NCI-H1092 (cell line): ENCODE data around the gene KCNMB1.
"Not testable (repeated sequence)": the region's sequence is repeated elsewhere in the genome, so short reads cannot be mapped to it uniquely, and the experiment has no call there.

Source experiments
- DNase-seq: peaks from one replicate; lab custom pipeline; 2025; lab: John Stamatoyannopoulos, UW

The KCNMB1 gene

GRCh38 chr5:170376526-170376925, 12.6 kb downstream of the KCNMB1 start:
- not testable (repeated sequence) for DNase-seq

- no peak for DNase-seq
Measured at GRCh38 chr5:170375283-170375682, 13.9 kb downstream of the KCNMB1 start.

- no peak for DNase-seq
Measured at GRCh38 chr5:170372971-170373370, 16.2 kb downstream of the KCNMB1 start.

- DNase-seq = no peak
Measured at GRCh38 chr5:170368586-170368985, 20.6 kb downstream of the KCNMB1 start.

GRCh38 chr5:170366276-170366675, 22.9 kb downstream of the KCNMB1 start:
- no peak for DNase-seq

- DNase-seq = no peak
Measured at GRCh38 chr5:170365831-170366230, 23.3 kb downstream of the KCNMB1 start.

- no peak for DNase-seq
Measured at GRCh38 chr5:170365011-170365410, 24.2 kb downstream of the KCNMB1 start.

- DNase-seq = no peak
Measured at GRCh38 chr5:170363671-170364070, 25.5 kb downstream of the KCNMB1 start.

GRCh38 chr5:170362656-170363055, 26.5 kb downstream of the KCNMB1 start:
- no peak for DNase-seq

- no peak for DNase-seq
Measured at GRCh38 chr5:170362102-170362501, 27.1 kb downstream of the KCNMB1 start.

- DNase-seq = no peak
Measured at GRCh38 chr5:170361616-170362015, 27.6 kb downstream of the KCNMB1 start.

GRCh38 chr5:170361116-170361515, 28.1 kb downstream of the KCNMB1 start:
- no peak for DNase-seq

- no peak for DNase-seq
Measured at GRCh38 chr5:170360709-170361108, 28.5 kb downstream of the KCNMB1 start.

GRCh38 chr5:170357955-170358444, 31.2 kb downstream of the KCNMB1 start:
- no peak for DNase-seq

- DNase-seq = peak; percentile 45
Measured at GRCh38 chr5:170355601-170356098, 33.5 kb downstream of the KCNMB1 start.

GRCh38 chr5:170353961-170354360, 35.2 kb downstream of the KCNMB1 start:
- DNase-seq = no peak

GRCh38 chr5:170353011-170353761, 36.0 kb downstream of the KCNMB1 start:
- no peak for DNase-seq

- DNase-seq = no peak
Measured at GRCh38 chr5:170348137-170348633, 41.0 kb downstream of the KCNMB1 start.

GRCh38 chr5:170347022-170347567, 42.1 kb downstream of the KCNMB1 start:
- no peak for DNase-seq

GRCh38 chr5:170345971-170346370, 43.2 kb downstream of the KCNMB1 start:
- DNase-seq = no peak

GRCh38 chr5:170343177-170343576, 46.0 kb downstream of the KCNMB1 start:
- no peak for DNase-seq

- no peak for DNase-seq
Measured at GRCh38 chr5:170342153-170342725, 46.9 kb downstream of the KCNMB1 start.

GRCh38 chr5:170341545-170341944, 47.6 kb downstream of the KCNMB1 start:
- DNase-seq = no peak
